GM18873 (cell line): ENCODE data around the gene CENPX.

Experiments used
- ATAC-seq: cut with Tn5 transposase; IDR thresholded peaks from one replicate; pipeline ENCODE4 v1.9.1; 2021; ENCODE audit warnings: mild to moderate bottlenecking, moderate library complexity, moderate number of reproducible peaks; ENCODE audit not compliant: unreplicated experiment, low FRiP score

Gene CENPX

DNA sequence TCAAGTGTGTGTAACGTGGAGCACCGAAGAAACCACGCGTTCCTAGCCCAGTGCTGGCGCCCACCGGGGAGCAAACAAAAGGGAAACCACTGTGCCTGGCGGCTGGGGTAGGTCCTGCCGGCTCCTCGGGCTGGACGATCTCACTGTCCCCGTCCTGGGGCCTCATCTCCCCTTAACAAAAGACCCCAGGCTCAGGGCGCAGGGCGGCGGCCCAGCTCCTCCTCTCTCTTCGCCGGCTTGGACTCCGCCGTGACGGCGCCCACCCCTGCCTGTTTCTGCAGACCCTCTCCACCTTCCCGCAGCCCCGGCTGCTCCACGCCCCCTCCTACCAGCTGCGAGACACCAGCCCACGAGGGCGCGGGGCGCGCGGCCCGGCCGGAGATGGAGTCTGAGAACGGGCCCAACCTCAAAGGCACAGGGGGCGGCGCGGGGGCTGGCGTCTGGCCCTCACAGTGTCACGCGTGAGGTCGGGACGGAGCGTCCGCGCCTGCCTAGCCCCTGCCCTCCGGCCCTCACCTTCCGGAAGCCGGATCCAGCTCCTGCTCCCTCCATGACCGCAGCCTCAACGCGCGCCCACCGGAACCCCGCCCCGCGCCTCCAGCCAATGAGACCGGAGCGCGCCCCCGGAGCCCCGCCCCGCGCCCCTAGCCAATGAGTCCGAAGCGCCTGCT, at the start of gene CENPX:
Gene CENPX (minus strand): TSS at position 569 of the 671 bp plus-strand sequence. CDS start 17 bp downstream, at position 552.
- no peak for ATAC-seq

GRCh38 chr17:82070611-82071010, 47.9 kb upstream of the CENPX start:
- ATAC-seq: no peak

DNA sequence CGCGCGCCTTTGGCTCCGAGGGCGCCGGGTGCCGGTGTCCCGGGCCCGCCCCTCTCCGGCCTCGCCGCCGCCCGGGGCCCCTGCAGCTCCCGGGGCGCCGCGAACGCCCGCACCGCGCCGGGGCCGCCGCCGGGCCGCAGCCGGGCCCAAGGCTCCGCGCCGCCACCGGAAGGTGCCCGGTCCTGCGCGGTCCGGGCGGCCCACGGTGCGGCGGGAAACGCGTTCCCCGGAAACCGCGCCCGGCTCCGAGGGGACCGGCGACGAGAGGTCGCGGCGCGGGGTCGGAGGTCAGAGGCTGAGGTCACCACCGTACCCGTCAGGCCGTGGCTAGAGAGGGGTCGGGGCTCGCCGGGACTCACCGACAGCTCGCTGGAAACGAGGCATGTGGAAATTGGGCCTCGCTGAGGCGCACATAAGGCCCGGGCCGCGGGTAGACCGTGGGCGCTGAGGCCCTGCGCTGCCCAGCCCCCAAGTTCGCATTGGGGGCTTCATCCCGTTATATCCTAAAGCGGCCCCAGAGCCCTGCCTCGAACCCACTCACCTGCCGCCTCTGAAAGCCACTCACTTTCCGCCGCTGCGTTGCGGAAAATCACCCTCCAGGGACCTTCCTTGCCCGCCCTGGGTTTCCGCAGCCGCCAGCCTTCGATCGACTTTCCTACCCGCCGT, 43.1 kb upstream of the CENPX start, which contains the start of gene DUS1L:
Gene DUS1L (minus strand): TSS at position 167 of the 666 bp plus-strand sequence. CDS start 745 bp downstream, outside the sequence.
- no peak for ATAC-seq

- ATAC-seq: no peak
These were observed 42.5 kb upstream of the CENPX start for GRCh38 chr17:82065193-82065637.

- ATAC-seq: no peak
These were observed 41.9 kb upstream of the CENPX start for GRCh38 chr17:82064433-82065192.

GRCh38 chr17:82063424-82064415, 41.0 kb upstream of the CENPX start:
- no peak for ATAC-seq

GRCh38 chr17:82062984-82063368, 40.3 kb upstream of the CENPX start:
- ATAC-seq: no peak

GRCh38 chr17:82062076-82062983, 39.7 kb upstream of the CENPX start:
- ATAC-seq: no peak

GRCh38 chr17:82061047-82061925, 38.6 kb upstream of the CENPX start:
- ATAC-seq: no peak

DNA sequence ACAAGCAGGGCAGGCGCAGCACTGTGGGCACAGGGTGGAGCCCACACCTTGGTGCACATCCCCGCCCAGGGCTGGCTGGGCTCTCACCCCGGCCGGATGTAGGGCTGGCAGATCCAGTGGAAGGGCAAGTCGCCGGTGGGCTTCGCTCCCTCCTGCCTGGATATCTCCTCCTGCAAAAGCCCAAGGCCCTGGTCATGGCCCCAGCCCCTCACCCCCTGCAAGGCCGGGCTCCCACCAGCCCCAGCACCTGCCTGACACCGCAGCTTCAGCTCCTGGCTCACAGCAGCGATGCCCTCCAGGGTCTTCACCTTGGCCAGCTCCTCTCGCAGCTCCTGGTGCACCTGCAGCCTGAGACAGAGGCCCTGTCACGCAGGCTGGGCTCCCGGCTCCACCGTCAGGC, 37.9 kb upstream of the CENPX start:
- ATAC-seq: no peak

DNA sequence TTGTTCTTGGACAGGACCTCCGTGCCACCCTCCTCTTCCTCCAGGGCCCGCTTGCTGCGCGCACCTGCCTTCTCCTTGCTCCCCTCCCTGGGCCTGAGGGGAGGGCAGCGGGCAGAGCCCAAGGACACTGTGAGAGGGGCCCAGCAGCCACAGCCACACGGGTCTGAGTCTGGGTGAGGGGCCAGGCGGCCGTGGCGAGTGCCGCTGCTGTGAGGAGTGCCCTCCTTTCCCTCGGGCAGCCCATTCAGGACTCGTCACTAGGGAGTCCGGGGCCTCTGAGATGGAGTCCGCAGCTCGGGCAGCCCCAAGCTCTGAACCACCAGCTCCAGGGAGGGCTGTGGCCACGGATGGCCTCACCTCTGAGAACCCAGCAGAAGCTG, 37.3 kb upstream of the CENPX start:
- ATAC-seq: no peak

DNA sequence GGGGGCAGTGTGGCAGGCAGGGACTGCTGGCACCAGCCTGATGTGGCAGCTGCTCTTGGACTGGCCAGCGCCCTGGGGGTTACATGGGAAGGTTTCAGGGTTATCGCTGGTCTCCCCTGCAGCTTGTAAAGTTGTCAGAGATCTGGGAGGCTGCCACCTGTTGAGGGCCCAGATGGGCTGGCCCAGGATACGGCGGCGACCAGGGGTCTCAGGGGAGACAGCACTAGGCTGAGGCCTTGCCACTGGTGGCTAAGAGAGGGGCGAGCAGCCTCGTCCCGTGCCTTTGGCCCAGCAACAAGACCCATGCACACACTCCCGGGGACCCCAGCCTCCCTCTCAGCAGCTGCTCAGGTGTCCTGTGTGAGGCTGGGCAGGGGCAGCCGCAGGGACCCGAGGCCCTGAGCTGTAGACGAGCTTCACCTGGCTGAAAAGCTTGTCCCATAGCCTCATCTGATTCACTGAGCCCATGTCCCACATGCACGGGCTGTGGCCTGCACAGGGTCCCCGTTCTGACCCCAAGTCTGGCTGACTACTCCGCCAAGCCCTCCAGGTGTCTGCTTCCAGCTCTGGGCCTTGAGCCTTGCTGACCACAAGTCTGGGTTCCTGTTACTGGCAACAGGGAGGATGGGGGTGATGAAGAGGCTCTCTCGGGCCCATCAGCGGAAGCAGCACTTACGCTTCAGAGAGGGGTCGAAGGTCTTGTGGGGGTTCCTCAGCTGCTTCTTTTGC, 36.8 kb upstream of the CENPX start:
- no peak for ATAC-seq

GRCh38 chr17:82058855-82059249, 36.2 kb upstream of the CENPX start:
- no peak for ATAC-seq

DNA sequence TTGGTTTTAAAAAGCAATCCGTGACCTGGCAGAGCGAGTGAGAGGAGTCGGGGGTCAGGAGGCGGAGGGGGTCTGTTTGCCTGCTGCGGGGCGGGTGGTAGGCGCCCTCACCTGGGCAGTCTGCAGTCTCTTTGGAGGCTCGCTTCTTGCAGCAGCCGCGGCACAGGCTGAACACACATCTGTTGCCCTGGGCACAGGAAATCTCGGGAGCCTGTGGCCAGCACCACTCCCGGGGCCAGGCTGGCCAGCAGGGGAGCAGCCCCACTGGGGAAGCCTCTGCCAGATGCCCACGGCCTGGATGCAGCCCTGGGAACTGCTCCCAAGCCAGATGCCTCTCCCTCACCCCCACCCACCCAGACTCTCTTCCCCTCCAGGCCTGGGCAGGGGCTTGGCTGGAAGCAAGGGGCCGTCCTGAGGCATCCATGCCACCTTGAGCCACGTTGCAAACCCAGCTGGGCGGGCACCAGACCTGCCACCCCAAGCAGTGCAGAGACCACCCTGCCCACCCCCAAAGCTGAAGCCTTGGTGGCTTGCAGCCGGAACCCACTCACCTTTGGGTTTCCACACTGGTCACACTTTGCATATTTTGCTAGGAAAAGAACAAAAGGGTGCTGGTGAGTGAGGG, 35.7 kb upstream of the CENPX start:
- no peak for ATAC-seq

DNA sequence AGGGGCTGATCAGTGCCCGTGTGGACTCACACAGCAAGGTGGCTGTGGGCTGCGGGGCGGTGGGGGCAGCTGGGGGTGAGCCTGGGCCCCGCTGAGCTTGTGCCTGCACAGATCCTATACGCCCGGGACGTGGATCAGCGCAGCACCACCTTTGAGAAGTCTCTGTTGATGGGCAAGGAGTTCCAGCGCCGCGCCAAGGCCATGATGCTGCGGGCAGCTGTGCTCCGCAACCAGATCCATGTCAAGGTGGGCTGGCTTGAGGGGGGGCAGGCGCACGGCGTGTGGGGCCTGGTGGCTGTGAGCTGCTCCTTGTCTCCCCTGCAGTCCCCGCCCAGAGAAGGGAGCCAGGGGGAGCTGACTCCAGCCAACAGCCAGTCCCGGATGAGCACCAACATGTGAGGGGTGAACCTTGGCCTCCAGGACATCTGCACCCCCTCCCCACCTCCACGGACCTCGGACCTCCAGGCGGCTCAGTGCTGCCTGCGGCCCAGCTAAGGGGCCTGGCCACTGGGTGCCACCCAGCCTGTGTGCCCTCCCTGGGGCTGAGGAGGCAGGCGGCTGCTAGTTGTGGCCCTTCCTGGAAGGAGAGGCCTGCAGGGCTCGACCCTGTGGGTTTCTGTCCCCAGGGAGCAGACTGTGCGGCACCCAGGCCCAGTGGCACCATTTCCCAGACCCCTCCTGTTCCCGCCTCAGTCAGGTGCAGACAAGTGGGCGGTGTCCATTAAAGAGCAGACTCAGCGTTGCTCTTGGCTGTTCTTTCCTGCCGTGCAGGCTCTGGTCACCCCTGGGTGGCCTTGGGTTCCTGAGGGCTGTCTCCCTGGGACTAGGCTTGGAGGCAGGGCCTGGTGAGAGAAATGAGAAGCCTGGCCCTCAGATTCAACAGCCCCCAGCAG, 34.3 kb upstream of the CENPX start:
- no peak for ATAC-seq
